Measurements from ENCODE around the gene ADAMTSL4. TPM values are rescaled to one million over a fixed set of nuclear protein-coding genes. Genes with fewer than 3 reads are reported as not detected.

Gene ADAMTSL4
- total and polyA plus RNA-seq, 4 donors, result 5.6 to 12.2 (median 11.5) TPM

DNA sequence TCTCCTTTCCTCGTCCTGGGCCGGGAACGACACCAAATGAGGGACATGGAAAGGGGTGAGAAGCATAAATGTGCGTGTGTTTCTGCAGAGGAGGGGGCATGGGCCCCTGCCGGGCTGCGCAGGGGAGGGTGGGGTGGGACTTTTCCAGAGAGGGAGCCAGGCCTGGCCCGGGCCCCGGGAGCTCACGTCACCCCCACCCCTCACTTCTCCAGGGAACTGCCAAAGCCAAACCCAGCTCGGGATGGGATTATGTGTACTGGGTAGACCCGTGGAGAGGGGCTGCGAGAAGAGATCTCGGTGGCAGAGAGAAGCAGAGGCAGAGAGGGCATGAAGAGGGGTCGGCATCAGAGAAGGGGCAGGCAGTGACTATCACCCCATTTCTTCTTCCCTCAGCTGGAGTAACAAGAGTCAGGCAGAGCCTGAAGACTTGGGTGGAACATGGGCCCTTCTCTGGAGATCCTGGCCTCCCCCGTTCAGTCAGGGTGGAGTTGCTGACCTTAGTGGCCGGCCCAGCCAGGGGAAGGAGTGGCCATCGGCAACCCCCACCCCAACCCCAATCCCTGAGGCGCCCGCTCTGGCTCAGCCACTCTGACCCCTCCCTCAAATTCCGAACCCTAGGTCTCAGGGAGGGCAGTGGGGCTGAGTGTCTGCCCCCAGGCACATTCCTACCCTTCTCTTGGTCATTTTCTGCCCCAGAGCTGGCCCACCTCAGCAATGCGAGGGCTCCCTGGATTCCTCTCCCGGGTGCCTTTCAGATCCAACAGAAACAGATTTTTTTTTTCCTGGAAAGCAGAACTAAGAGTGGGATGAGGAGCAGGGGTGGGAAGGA is 1.2 kb downstream of the ADAMTSL4 start:
- DNase-seq (ENCODE audit: low spot score), result no peak
- no peaks in the 10 kb centered on the region for H3K9me3 ChIP-seq (ENCODE audit: control insufficient read depth in 4 of 4, low read length in 3 of 4)
- no peaks in the 10 kb centered on the region for H3K27me3 ChIP-seq (ENCODE audit: control insufficient read depth in 4 of 4, insufficient read depth in 4 of 4, low read length in 3 of 4)
- TF ChIP-seq, protein P1, sequence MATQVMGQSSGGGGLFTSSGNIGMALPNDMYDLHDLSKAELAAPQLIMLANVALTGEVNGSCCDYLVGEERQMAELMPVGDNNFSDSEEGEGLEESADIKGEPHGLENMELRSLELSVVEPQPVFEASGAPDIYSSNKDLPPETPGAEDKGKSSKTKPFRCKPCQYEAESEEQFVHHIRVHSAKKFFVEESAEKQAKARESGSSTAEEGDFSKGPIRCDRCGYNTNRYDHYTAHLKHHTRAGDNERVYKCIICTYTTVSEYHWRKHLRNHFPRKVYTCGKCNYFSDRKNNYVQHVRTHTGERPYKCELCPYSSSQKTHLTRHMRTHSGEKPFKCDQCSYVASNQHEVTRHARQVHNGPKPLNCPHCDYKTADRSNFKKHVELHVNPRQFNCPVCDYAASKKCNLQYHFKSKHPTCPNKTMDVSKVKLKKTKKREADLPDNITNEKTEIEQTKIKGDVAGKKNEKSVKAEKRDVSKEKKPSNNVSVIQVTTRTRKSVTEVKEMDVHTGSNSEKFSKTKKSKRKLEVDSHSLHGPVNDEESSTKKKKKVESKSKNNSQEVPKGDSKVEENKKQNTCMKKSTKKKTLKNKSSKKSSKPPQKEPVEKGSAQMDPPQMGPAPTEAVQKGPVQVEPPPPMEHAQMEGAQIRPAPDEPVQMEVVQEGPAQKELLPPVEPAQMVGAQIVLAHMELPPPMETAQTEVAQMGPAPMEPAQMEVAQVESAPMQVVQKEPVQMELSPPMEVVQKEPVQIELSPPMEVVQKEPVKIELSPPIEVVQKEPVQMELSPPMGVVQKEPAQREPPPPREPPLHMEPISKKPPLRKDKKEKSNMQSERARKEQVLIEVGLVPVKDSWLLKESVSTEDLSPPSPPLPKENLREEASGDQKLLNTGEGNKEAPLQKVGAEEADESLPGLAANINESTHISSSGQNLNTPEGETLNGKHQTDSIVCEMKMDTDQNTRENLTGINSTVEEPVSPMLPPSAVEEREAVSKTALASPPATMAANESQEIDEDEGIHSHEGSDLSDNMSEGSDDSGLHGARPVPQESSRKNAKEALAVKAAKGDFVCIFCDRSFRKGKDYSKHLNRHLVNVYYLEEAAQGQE (IDR thresholded peaks at IDR 0.05), result no peak
- TF ChIP-seq, protein P2, sequence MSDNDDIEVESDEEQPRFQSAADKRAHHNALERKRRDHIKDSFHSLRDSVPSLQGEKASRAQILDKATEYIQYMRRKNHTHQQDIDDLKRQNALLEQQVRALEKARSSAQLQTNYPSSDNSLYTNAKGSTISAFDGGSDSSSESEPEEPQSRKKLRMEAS (IDR thresholded peaks at IDR 0.05), result no peak
- TF ChIP-seq GABPA (IDR thresholded peaks at IDR 0.05 in 1 of 2, conservative IDR thresholded peaks at IDR 0.05 in 1 of 2), result no peak
- no peak for TF ChIP-seq RXRA (IDR thresholded peaks at IDR 0.05)
- no peak for TF ChIP-seq HNF4A (conservative IDR thresholded peaks at IDR 0.05)
- no peak for TF ChIP-seq SP1 (IDR thresholded peaks at IDR 0.05)
- no peak for TF ChIP-seq EGR1 (IDR thresholded peaks at IDR 0.05; ENCODE audit: low read depth in 2 of 2)
- TF ChIP-seq FOXA1 (IDR thresholded peaks at IDR 0.05), result no peak
- no peak for TF ChIP-seq RAD21 (IDR thresholded peaks at IDR 0.05)
- TF ChIP-seq FOXA2 (IDR thresholded peaks at IDR 0.05), result no peak
- no peak for TF ChIP-seq HNF4G (IDR thresholded peaks at IDR 0.05)
- TF ChIP-seq NR2F2 (IDR thresholded peaks at IDR 0.05), result no peak
- TF ChIP-seq, protein P3, sequence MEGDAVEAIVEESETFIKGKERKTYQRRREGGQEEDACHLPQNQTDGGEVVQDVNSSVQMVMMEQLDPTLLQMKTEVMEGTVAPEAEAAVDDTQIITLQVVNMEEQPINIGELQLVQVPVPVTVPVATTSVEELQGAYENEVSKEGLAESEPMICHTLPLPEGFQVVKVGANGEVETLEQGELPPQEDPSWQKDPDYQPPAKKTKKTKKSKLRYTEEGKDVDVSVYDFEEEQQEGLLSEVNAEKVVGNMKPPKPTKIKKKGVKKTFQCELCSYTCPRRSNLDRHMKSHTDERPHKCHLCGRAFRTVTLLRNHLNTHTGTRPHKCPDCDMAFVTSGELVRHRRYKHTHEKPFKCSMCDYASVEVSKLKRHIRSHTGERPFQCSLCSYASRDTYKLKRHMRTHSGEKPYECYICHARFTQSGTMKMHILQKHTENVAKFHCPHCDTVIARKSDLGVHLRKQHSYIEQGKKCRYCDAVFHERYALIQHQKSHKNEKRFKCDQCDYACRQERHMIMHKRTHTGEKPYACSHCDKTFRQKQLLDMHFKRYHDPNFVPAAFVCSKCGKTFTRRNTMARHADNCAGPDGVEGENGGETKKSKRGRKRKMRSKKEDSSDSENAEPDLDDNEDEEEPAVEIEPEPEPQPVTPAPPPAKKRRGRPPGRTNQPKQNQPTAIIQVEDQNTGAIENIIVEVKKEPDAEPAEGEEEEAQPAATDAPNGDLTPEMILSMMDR (IDR thresholded peaks at IDR 0.05; ENCODE audit: low read depth, low read length, missing input control), result no peak
- TF ChIP-seq JUND (IDR thresholded peaks at IDR 0.05), result no peak
- TF ChIP-seq TAF1 (conservative IDR thresholded peaks at IDR 0.05), result no peak
- no peak for TF ChIP-seq YY1 (IDR thresholded peaks at IDR 0.05)
- TF ChIP-seq, protein P4, sequence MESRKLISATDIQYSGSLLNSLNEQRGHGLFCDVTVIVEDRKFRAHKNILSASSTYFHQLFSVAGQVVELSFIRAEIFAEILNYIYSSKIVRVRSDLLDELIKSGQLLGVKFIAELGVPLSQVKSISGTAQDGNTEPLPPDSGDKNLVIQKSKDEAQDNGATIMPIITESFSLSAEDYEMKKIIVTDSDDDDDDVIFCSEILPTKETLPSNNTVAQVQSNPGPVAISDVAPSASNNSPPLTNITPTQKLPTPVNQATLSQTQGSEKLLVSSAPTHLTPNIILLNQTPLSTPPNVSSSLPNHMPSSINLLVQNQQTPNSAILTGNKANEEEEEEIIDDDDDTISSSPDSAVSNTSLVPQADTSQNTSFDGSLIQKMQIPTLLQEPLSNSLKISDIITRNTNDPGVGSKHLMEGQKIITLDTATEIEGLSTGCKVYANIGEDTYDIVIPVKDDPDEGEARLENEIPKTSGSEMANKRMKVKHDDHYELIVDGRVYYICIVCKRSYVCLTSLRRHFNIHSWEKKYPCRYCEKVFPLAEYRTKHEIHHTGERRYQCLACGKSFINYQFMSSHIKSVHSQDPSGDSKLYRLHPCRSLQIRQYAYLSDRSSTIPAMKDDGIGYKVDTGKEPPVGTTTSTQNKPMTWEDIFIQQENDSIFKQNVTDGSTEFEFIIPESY (IDR thresholded peaks at IDR 0.05), result no peak
- TF ChIP-seq, protein P5, sequence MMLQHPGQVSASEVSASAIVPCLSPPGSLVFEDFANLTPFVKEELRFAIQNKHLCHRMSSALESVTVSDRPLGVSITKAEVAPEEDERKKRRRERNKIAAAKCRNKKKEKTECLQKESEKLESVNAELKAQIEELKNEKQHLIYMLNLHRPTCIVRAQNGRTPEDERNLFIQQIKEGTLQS (IDR thresholded peaks at IDR 0.05), result no peak
- peak overlapping the region; percentile 80 to 86 for H3K27ac ChIP-seq (ENCODE audit: low read depth in 1 of 2, low read length in 2 of 2)
- peaks cover 0 to 1% (median 0%) of the 10 kb centered on the region in 4 donors for H3K36me3 ChIP-seq (ENCODE audit: control insufficient read depth in 4 of 4, insufficient read depth in 3 of 4, low read depth in 1 of 4, low read length in 3 of 4)
- H3K4me3 ChIP-seq (ENCODE audit: low read depth in 1 of 3, low read length in 3 of 3), result peak overlapping the region in 2 of 3 donors; percentile 52 to 68
- 69% methylated on average over 22 of the region's 22 CpGs for WGBS
- peak overlapping the region in 1 of 2 donors; percentile 12 for H3K9ac ChIP-seq (ENCODE audit: low read depth in 1 of 2, low read length in 2 of 2)
- H3K4me1 ChIP-seq (ENCODE audit: control insufficient read depth in 4 of 4, insufficient read depth in 4 of 4, low read length in 3 of 4), result peaks cover 14 to 40% (median 26%) of the 10 kb centered on the region in 4 donors

Measured in liver (tissue), 9 donors.